Activated T-cell treated with anti-CD3 and anti-CD28 coated beads, Interleukin-2, amount 50 U/mL, for 72 hours (primary cell): ENCODE data around the gene SLC12A8. TPM values are rescaled to one million over a fixed set of nuclear protein-coding genes. Genes with fewer than 3 reads are reported as not detected.

Source experiments
- ATAC-seq, 2 donors: fragments of 150-1000 bp; cut with Tn5 transposase; replicated peaks in 1 of 2; 2 replicates each; pipeline ENCODE4 v1.10.0; 2021; ENCODE audit warnings: moderate library complexity in 2 of 2, mild to moderate bottlenecking in 1 of 2
- DNase-seq, 2 donors: peaks; one replicate each; pipeline ENCODE4 v3.0.0; 2021 to 2022; ENCODE audit warnings: mixed read lengths in 1 of 2
- H3K27ac Mint-ChIP-seq: one replicate; pipeline ENCODE4 v1.8.0; 2022; ENCODE audit warnings: mild to moderate bottlenecking, moderate library complexity, mixed read lengths
- H3K27me3 Mint-ChIP-seq: one replicate; pipeline ENCODE4 v1.8.0; 2022; ENCODE audit warnings: low read depth, mixed read lengths
- H3K36me3 Mint-ChIP-seq, 2 donors: one replicate each; pipeline ENCODE4 v1.8.0; 2022; ENCODE audit warnings: mixed read lengths in 2 of 2, mild to moderate bottlenecking in 1 of 2; ENCODE audit not compliant: insufficient read depth in 2 of 2
- H3K4me1 Mint-ChIP-seq: one replicate; pipeline ENCODE4 v1.8.0; 2022; ENCODE audit warnings: low read depth, mixed read lengths
- H3K4me3 Mint-ChIP-seq, 2 donors: one replicate each; pipeline ENCODE4 v1.8.0; 2022; ENCODE audit warnings: mild to moderate bottlenecking in 2 of 2, mixed read lengths in 2 of 2, moderate library complexity in 2 of 2
- H3K9me3 Mint-ChIP-seq, 2 donors: one replicate each; pipeline ENCODE4 v1.8.0; 2022; ENCODE audit warnings: mixed read lengths in 2 of 2
- total RNA-seq, 2 donors: library from RNA; stranded (reverse); gene quantifications; one replicate each; pipeline ENCODE4 v1.2.3, GENCODE V29; 2022

Gene SLC12A8
- total RNA-seq, 2 donors from 2014 or later: 0.53 to 2.2 TPM

DNA sequence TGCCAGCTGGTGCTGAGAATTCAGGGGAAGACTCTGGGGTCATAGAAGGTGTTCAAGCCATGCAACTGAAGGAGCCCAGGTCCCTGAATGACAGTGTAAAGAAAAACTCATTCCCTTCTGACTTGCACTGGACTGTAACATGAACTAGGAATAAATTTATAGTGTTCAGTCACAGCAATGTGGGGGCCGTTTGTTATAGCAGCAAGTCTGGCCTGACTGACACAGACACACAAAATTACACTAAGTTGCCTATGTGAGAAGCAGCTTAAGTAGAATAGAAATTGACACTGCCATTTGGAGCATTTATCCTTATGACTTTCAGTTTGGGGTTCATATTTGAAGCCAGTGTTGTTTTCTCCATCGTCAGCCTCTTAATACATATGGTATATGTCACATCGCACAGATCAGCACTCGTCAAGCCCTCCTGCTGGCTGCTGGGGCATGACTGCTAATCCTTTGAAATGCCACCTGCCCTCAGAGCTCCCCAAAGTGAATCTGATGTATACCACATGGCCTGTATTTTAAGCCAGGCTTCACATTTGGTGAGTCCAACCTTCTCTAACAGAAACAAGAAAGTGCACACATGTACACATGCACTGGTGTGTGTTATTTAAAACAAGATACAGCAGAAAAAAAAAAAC is 139.7 kb downstream of the SLC12A8 start:
- Mint-ChIP-seq H3K4me1 (peaks cover 6% of the 10 kb centered on the region), H3K36me3 (no peaks in the 10 kb centered on the region), H3K4me3 (no peak overlapping the region), H3K27me3 (no peaks in the 10 kb centered on the region), H3K9me3 (no peaks in the 10 kb centered on the region), H3K27ac (no peak overlapping the region)
- no peak for DNase-seq
- no peak for ATAC-seq

- H3K36me3 Mint-ChIP-seq: no peaks in the 10 kb centered on the region
- no peak overlapping the region for H3K27ac Mint-ChIP-seq
- no peak overlapping the region for H3K4me3 Mint-ChIP-seq
- no peak for ATAC-seq
- peaks cover 6% of the 10 kb centered on the region for H3K4me1 Mint-ChIP-seq
- H3K27me3 Mint-ChIP-seq: peaks cover 3% of the 10 kb centered on the region
- H3K9me3 Mint-ChIP-seq: no peaks in the 10 kb centered on the region
- no peak for DNase-seq
Measured at GRCh38 chr3:125072301-125072700, 140.2 kb downstream of the SLC12A8 start.

DNA sequence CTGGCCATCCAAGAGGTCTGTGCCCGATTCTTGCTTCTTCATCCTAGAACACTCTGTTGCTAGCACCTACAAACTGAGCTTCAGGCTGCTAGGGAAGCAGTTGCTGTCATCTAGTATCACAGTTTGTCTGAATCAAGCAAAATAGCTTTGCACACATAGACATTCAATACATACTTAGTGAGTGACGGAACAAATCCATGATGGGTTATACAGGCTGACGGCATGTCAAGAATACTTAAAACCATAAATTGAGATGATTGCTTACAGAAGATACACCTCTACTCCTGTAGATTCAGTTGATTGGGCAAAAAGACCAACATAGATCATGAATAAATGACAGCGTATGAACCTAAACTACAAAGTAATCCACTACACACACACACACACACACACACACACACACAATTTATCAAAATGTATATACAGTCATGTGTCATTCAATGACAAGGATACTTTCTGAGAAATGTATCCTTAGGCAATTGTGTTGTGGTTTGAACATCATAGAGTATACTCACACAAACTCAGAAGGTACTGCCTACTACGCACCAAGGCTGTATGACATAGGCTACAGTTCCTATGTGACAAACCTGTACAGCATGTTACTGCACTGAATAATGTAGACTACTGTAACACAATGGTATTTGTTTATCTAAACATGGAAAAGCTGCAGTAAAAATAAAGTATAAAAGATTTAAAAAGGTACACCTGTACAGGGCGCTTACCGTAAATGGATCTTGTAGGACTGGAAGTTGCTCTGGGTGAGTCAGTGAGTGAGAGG is 142.4 kb downstream of the SLC12A8 start:
- H3K27ac Mint-ChIP-seq: no peak overlapping the region
- no peak overlapping the region for H3K4me3 Mint-ChIP-seq
- H3K36me3 Mint-ChIP-seq: no peaks in the 10 kb centered on the region
- no peaks in the 10 kb centered on the region for H3K9me3 Mint-ChIP-seq
- no peak for DNase-seq
- H3K27me3 Mint-ChIP-seq: peaks cover 10% of the 10 kb centered on the region
- ATAC-seq: peak in 1 of 2 donors; percentile 52
- peaks cover 6% of the 10 kb centered on the region for H3K4me1 Mint-ChIP-seq

- ATAC-seq (no peak), DNase-seq (no peak)
- Mint-ChIP-seq H3K27ac (no peak overlapping the region), H3K4me1 (peaks cover 6% of the 10 kb centered on the region), H3K4me3 (no peak overlapping the region), H3K27me3 (peaks cover 10% of the 10 kb centered on the region), H3K36me3 (no peaks in the 10 kb centered on the region), H3K9me3 (no peaks in the 10 kb centered on the region)
Measured at GRCh38 chr3:125069452-125069851, 143.1 kb downstream of the SLC12A8 start.

GRCh38 chr3:125068265-125068664 is 144.3 kb downstream of the SLC12A8 start:
- H3K36me3 Mint-ChIP-seq: peaks cover 0 to 2% of the 10 kb centered on the region in 2 donors
- no peak for DNase-seq
- peaks cover 6% of the 10 kb centered on the region for H3K4me1 Mint-ChIP-seq
- H3K9me3 Mint-ChIP-seq: no peaks in the 10 kb centered on the region
- no peak overlapping the region for H3K4me3 Mint-ChIP-seq
- ATAC-seq: no peak
- H3K27me3 Mint-ChIP-seq: peaks cover 17% of the 10 kb centered on the region
- no peak overlapping the region for H3K27ac Mint-ChIP-seq

DNA sequence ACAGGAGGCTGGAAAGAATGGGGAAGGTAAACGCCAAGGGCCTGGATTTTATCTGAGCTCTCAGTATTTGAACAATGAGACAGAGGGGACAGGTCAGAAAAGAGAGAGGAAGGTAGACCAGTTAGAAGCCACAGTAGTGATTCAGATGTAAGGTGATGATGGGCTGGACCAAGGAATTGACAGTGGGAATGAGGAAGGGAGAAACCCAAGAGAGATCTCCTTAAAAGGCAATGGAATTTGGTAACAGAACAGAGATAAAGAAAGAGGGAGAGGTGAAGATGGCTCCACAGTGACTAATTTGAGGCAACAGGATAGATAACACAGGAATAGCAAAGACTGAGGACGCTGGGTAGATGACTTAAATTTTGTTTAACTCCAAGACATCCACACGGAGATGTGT is 145.3 kb downstream of the SLC12A8 start:
- no peak for DNase-seq
- Mint-ChIP-seq H3K4me3 (no peak overlapping the region), H3K27ac (no peak overlapping the region)

DNA sequence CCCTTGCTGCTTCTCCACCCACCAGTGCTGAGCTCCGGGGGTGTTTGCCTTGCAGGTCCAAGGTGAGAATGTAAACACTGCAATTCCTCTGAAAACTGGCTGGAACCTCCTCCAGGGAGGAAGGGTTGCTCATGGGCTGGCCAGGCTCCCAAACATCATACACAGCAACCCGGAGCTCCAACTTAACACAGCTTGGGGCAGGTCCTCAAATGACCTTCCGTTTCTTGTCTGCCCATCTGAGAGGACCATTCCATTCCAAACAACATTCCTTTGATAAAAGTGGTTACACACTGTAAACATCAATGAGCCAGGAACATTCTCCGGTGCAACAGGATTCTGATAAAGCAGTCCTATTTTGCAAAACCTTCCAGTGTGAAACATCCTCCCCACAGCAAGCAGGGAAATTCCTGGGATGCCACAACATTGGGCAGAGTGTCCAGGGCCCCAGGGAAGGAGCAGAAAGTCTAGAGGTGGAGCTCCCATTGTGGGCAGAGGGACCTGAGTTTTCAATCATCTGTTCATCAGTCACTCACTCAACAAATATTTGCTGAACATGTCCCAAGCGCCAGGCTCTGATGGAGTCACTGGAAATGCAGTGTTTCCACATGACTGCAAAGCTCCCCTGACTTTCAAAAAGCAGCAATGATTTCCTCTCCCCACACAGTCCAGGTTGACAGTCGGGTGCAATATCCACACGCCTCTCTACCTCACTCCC is 149.5 kb downstream of the SLC12A8 start:
- Mint-ChIP-seq H3K4me3 (no peak overlapping the region), H3K4me1 (no peaks in the 10 kb centered on the region), H3K27me3 (peaks cover 55% of the 10 kb centered on the region), H3K27ac (no peak overlapping the region), H3K36me3 (peaks cover 0 to 2% of the 10 kb centered on the region in 2 donors), H3K9me3 (no peaks in the 10 kb centered on the region)
- DNase-seq (no peak), ATAC-seq (no peak)

More for the DNA sequence above, 145.3 kb downstream of the SLC12A8 start:
- ATAC-seq: no peak
- Mint-ChIP-seq H3K27me3 (peaks cover 22% of the 10 kb centered on the region), H3K36me3 (peaks cover 0 to 2% of the 10 kb centered on the region in 2 donors), H3K4me1 (peaks cover 6% of the 10 kb centered on the region), H3K9me3 (no peaks in the 10 kb centered on the region)

DNA sequence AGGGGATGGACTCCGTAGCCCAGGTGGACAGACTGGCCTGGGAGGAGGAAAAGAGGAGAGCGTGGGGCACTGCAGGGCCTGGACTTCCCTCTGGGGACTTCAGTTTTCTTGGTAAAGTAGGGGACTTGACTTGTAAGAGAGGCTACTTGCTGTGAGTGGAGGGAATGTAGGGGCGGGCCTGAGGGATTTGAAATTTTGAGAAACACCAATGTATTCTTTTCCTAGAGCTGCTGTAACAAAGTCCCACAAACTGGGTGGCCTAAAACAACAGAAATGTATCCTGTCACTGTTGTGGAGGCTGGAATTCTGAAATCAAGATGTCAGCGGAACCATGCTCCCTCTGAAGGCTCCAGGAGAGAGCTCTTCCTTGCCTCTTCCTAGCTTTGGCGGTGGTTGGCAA is 150.9 kb downstream of the SLC12A8 start:
- Mint-ChIP-seq H3K4me1 (peaks cover 8% of the 10 kb centered on the region), H3K27me3 (peaks cover 59% of the 10 kb centered on the region), H3K4me3 (no peak overlapping the region), H3K27ac (no peak overlapping the region), H3K9me3 (no peaks in the 10 kb centered on the region), H3K36me3 (peaks cover 0 to 2% of the 10 kb centered on the region in 2 donors)
- DNase-seq (no peak), ATAC-seq (no peak)

- no peak for DNase-seq
Measured at GRCh38 chr3:125061170-125061569, 151.4 kb downstream of the SLC12A8 start.

GRCh38 chr3:125059488-125060245 is 152.9 kb downstream of the SLC12A8 start:
- Mint-ChIP-seq H3K4me3 (no peak overlapping the region), H3K4me1 (peaks cover 17% of the 10 kb centered on the region), H3K27me3 (peaks cover 59% of the 10 kb centered on the region), H3K36me3 (peaks cover under 1 to 2% of the 10 kb centered on the region in 2 donors), H3K27ac (no peak overlapping the region), H3K9me3 (no peaks in the 10 kb centered on the region)
- no peak for ATAC-seq
- no peak for DNase-seq

More at GRCh38 chr3:125061170-125061569, 151.4 kb downstream of the SLC12A8 start:
- Mint-ChIP-seq H3K27ac (no peak overlapping the region), H3K36me3 (peaks cover 0 to 2% of the 10 kb centered on the region in 2 donors), H3K27me3 (peaks cover 59% of the 10 kb centered on the region), H3K9me3 (no peaks in the 10 kb centered on the region), H3K4me3 (no peak overlapping the region), H3K4me1 (peaks cover 13% of the 10 kb centered on the region)
- ATAC-seq: no peak

DNA sequence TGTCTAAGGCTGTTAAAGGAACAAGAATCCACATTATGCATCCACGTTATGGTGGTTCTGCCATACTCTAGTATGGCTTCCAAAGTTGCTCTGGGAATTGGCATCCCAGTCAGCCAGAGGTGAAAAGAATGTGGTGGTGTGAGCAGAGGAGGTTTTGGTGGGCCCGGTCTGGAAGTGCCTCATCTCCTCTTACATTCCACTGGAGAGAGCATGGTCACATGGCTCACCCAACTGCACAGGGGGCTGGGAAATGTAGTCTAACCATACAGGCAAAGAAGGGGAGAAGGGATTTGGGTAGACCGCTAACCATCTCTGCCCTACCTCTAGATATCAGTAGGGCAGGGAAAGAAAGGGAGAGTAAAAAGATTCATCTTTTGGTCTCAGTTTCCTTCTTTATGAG is 153.6 kb downstream of the SLC12A8 start:
- Mint-ChIP-seq H3K9me3 (no peaks in the 10 kb centered on the region), H3K4me1 (peaks cover 25% of the 10 kb centered on the region), H3K4me3 (no peak overlapping the region), H3K36me3 (peaks cover 3% of the 10 kb centered on the region in 2 donors), H3K27me3 (peaks cover 64% of the 10 kb centered on the region), H3K27ac (no peak overlapping the region)
- no peak for DNase-seq
- no peak for ATAC-seq

- Mint-ChIP-seq H3K9me3 (no peaks in the 10 kb centered on the region), H3K4me3 (no peak overlapping the region), H3K4me1 (peaks cover 29% of the 10 kb centered on the region), H3K27ac (no peak overlapping the region), H3K27me3 (peaks cover 64% of the 10 kb centered on the region), H3K36me3 (peaks cover 1 to 3% of the 10 kb centered on the region in 2 donors)
- ATAC-seq: no peak
- no peak for DNase-seq
Measured at GRCh38 chr3:125058529-125058928, 154.0 kb downstream of the SLC12A8 start.
